Esophagus muscularis mucosa (tissue), 4 donors: ENCODE results near the gene SLPI. TPM values are rescaled to one million over a fixed set of nuclear protein-coding genes. Genes with fewer than 3 reads are reported as not detected.

Experiments
- DNase-seq: peaks from one replicate; pipeline ENCODE4 v3.0.0-alpha.2; 2017; ENCODE audit errors: extremely low spot score
- H3K27ac ChIP-seq, 4 donors: fragments of 200-600 bp; sonication (generic); replicated peaks in 1 of 4; 1 replicate in 3 of 4; 2 replicates in 1 of 4; pipeline ENCODE4 v1.5.1; 2016 to 2019; ENCODE audit warnings: mild to moderate bottlenecking in 1 of 4
- H3K27me3 ChIP-seq, 4 donors: fragments of 200-600 bp; sonication (generic); one replicate each; pipeline versions ENCODE4 v1.5.1 to v1.6.0; 2016 to 2019
- H3K36me3 ChIP-seq, 4 donors: fragments of 200-600 bp; sonication (generic); one replicate each; pipeline ENCODE4 v1.5.1; 2016 to 2019
- H3K4me1 ChIP-seq, 4 donors: fragments of 200-600 bp; sonication (generic); one replicate each; pipeline ENCODE4 v1.5.1; 2016 to 2019
- H3K4me3 ChIP-seq, 4 donors: fragments of 200-600 bp; sonication (generic); 1 replicate in 2 of 4; 2 replicates in 2 of 4; pipeline ENCODE4 v1.5.1; 2016 to 2019; ENCODE audit warnings: mild to moderate bottlenecking in 4 of 4, moderate library complexity in 1 of 4
- H3K9me3 ChIP-seq, 4 donors: fragments of 200-600 bp; sonication (generic); 1 replicate in 3 of 4; 2 replicates in 1 of 4; pipeline ENCODE4 v1.5.1; 2016 to 2019
- CTCF ChIP-seq, 3 experiments: fragments of 200-600 bp in 2 of 3; fragments of 450-650 bp in 1 of 3; sonication (generic) in 2 of 3; IDR thresholded peaks; one replicate each; pipeline ENCODE4 v1.5.1; 2017 to 2019; ENCODE audit warnings: antibody characterized with exemption in 3 of 3, mild to moderate bottlenecking in 2 of 3, moderate library complexity in 1 of 3
- EP300 ChIP-seq: sonication (generic); formaldehyde crosslinking; IDR thresholded peaks from one replicate; pipeline ENCODE4 v1.6.1; 2017; ENCODE audit warnings: antibody characterized with exemption
- POLR2A ChIP-seq: fragments of 450-650 bp; IDR thresholded peaks from one replicate; pipeline ENCODE4 v1.6.1; 2017; ENCODE audit warnings: antibody characterized with exemption, moderate library complexity, mild to moderate bottlenecking, low read depth
- POLR2AphosphoS5 ChIP-seq, 2 donors: sonication (generic); formaldehyde crosslinking; IDR thresholded peaks; one replicate each; pipeline ENCODE4 v1.6.1; 2017; ENCODE audit warnings: antibody characterized with exemption in 2 of 2
- WGBS: methylation state at CpG from one replicate; pipeline ENCODE4 v1.1.5; 2018; 5-methylcytosine and 5-hydroxymethylcytosine counted together
- intact Hi-C: fragments of 100-400 bp; cut with DNase I; formaldehyde crosslinking; loops from one replicate; pipeline ENCODE4 v1.15.1; 2023
- total RNA-seq, 4 donors: library from RNA; depleted of rRNA; stranded (reverse); fragments of >200 nt; gene quantifications; one replicate each; pipeline versions ENCODE4 v1.1.0 to v1.2.1, GENCODE V29; 2016

The SLPI gene
- total RNA-seq, 4 donors from 2014 or later = 27.8 to 109 (median 66.4) TPM

- intact Hi-C loops = no loop called here
- TF ChIP-seq CTCF (IDR thresholded peaks at IDR 0.05) = no peak
- TF ChIP-seq POLR2AphosphoS5 (IDR thresholded peaks at IDR 0.05) = no peak
- TF ChIP-seq EP300 = no peak
- TF ChIP-seq POLR2A = no peak
- Histone ChIP-seq H3K27me3 (peaks cover 0 to 13% (median 0%) of the 10 kb centered on the region in 4 donors), H3K36me3 (no peaks in the 10 kb centered on the region), H3K27ac (no peak within 1 kb of the TSS), H3K9me3 (peaks cover 0 to 15% (median 11%) of the 10 kb centered on the region in 4 donors), H3K4me3 (no peak within 1 kb of the TSS), H3K4me1 (no peaks in the 10 kb centered on the region)
- DNase-seq = no peak
- 36% methylated on average over 1 of the region's 1 CpG for WGBS
Observed at GRCh38 chr20:45206725-45207124, 47.6 kb downstream of the SLPI start, which contains the start of gene SEMG1. TSS of gene SEMG1 (plus strand) at chr20:45207033. CDS start at chr20:45207054, 21 bp downstream.

Other genes with a start within 250 kb of the SLPI start
- gene KCNS1, start 153.4 kb downstream of the SLPI start, total RNA-seq = under 1 TPM in 1 of 4 donors, not detected in 3; 0.17 TPM
- gene WFDC5, start 139.4 kb downstream of the SLPI start, total RNA-seq = not detected
- gene WFDC12, start 130.1 kb downstream of the SLPI start, total RNA-seq = not detected
- 1 to 10 TPM in 1 of 4 donors, not detected in 3; 1.0 TPM for gene PI3, start 79.7 kb downstream of the SLPI start, total RNA-seq
- not detected for gene SEMG1, start 47.5 kb downstream of the SLPI start, total RNA-seq
- not detected for gene SEMG2, start 33.2 kb downstream of the SLPI start, total RNA-seq
- gene RBPJL, start 52.3 kb upstream of the SLPI start, total RNA-seq = not detected
- gene MATN4, start 53.7 kb upstream of the SLPI start, total RNA-seq = under 1 TPM in 2 of 4 donors, not detected in 2; 0.17 to 0.33 TPM
- gene SDC4, start 93.9 kb upstream of the SLPI start, total RNA-seq = 100 to 1,000 TPM in 1 of 4 donors, 10 to 100 TPM in 3; 61.9 to 177 (median 72.2) TPM
- 10 to 100 TPM; 28.2 to 48.4 (median 42.5) TPM for gene SYS1, start 108.6 kb upstream of the SLPI start, total RNA-seq
- 1 to 10 TPM in 2 of 4 donors, under 1 TPM in 1, not detected in 1; 0.17 to 2.1 (median 1.1) TPM for gene TP53TG5, start 123.8 kb upstream of the SLPI start, total RNA-seq
- 100 to 1,000 TPM in 2 of 4 donors, 10 to 100 TPM in 2; 63.0 to 130 (median 109) TPM for gene DBNDD2, start 153.7 kb upstream of the SLPI start, total RNA-seq
- 10 to 100 TPM; 64.4 to 90.9 (median 80.4) TPM for gene PIGT, start 161.6 kb upstream of the SLPI start, total RNA-seq
- 1 to 10 TPM in 2 of 4 donors, not detected in 2; 2.1 to 2.6 TPM for gene WFDC2, start 215.2 kb upstream of the SLPI start, total RNA-seq